Karpas-422 (cell line): ENCODE measurements around the gene KIAA1958. TPM values are rescaled to one million over a fixed set of nuclear protein-coding genes. Genes with fewer than 3 reads are reported as not detected.

Source experiments
- DNase-seq: peaks from one replicate; pipeline ENCODE4 v3.0.0-alpha.2; 2015
- H2AFZ ChIP-seq: fragments of 200-600 bp; sonication (generic); 2 replicates; pipeline ENCODE4 v1.6.1; 2014; ENCODE audit warnings: antibody characterized with exemption, low read length, mixed read lengths
- H3K27ac ChIP-seq: fragments of 200-600 bp; sonication (generic); 2 replicates; pipeline ENCODE4 v1.5.1; 2014; ENCODE audit warnings: mild to moderate bottlenecking, low read length, moderate library complexity
- H3K27me3 ChIP-seq: fragments of 200-600 bp; sonication (generic); 2 replicates; pipeline ENCODE4 v1.6.1; 2014; ENCODE audit warnings: low read length, mixed read lengths
- H3K36me3 ChIP-seq: fragments of 200-600 bp; sonication (generic); 2 replicates; pipeline ENCODE4 v1.6.1; 2014; ENCODE audit warnings: low read length, mixed read lengths; ENCODE audit not compliant: insufficient read depth
- H3K4me1 ChIP-seq: fragments of 200-600 bp; sonication (generic); 2 replicates; pipeline ENCODE4 v1.6.1; 2014; ENCODE audit warnings: mild to moderate bottlenecking, low read length, mixed read lengths
- H3K4me2 ChIP-seq: fragments of 200-600 bp; sonication (generic); 2 replicates; pipeline ENCODE4 v1.6.1; 2014; ENCODE audit warnings: low read length, low read depth, mild to moderate bottlenecking; ENCODE audit not compliant: poor library complexity, severe bottlenecking
- H3K4me3 ChIP-seq: fragments of 200-600 bp; sonication (generic); 2 replicates; pipeline ENCODE4 v1.5.1; 2014; ENCODE audit warnings: mild to moderate bottlenecking, antibody characterized with exemption, low read length, mixed read lengths
- H3K79me2 ChIP-seq: fragments of 200-600 bp; sonication (generic); 2 replicates; pipeline ENCODE4 v1.6.1; 2014; ENCODE audit warnings: mild to moderate bottlenecking, low read length, mixed read lengths
- H3K9ac ChIP-seq: fragments of 200-600 bp; sonication (generic); 2 replicates; pipeline ENCODE4 v1.6.0; 2014; ENCODE audit warnings: low read length
- H3K9me2 ChIP-seq: fragments of 200-600 bp; sonication (generic), shearing (Covaris generic); replicated peaks from 2 replicates; pipeline ENCODE4 v1.6.0; 2014; ENCODE audit warnings: mild to moderate bottlenecking, low read length, moderate library complexity; ENCODE audit not compliant: insufficient read depth
- H3K9me3 ChIP-seq: fragments of 300-700, 200-600 bp; sonication (generic); 2 replicates; pipeline ENCODE4 v1.6.1; 2014; ENCODE audit warnings: low read length, mixed read lengths
- H4K20me1 ChIP-seq: fragments of 200-600 bp; sonication (generic); 2 replicates; pipeline ENCODE4 v1.6.1; 2014; ENCODE audit warnings: mild to moderate bottlenecking, antibody characterized with exemption, low read length, low read depth; ENCODE audit not compliant: insufficient read depth
- total RNA-seq: library from RNA; depleted of rRNA; stranded (reverse); fragments of >200 nt; shearing (Covaris generic); gene quantifications from 2 replicates; pipeline ENCODE4 v1.2.3, GENCODE V29; 2014; ENCODE audit warnings: low replicate concordance

KIAA1958 gene
- total RNA-seq, 1 experiment from 2014 or later, result 44.7 TPM

- Histone ChIP-seq H2AFZ (no peak overlapping the region), H3K9ac (no peak overlapping the region), H3K36me3 (peaks cover 32% of the 10 kb centered on the region), H3K27me3 (no peaks in the 10 kb centered on the region), H3K4me2 (no peak overlapping the region), H3K9me2 (no peaks in the 10 kb centered on the region), H3K4me3 (no peak overlapping the region), H3K9me3 (peaks cover 2% of the 10 kb centered on the region; the same call in 1 of the 2 replicates), H3K27ac (no peak overlapping the region), H4K20me1 (no peaks in the 10 kb centered on the region), H3K79me2 (peaks cover 18% of the 10 kb centered on the region; the same call in 1 of the 2 replicates), H3K4me1 (no peaks in the 10 kb centered on the region)
- DNase-seq, result no peak
Observed at GRCh38 chr9:112479221-112479620, 7.4 kb upstream of the KIAA1958 start.

GRCh38 chr9:112484607-112485006, 2.0 kb upstream of the KIAA1958 start:
- Histone ChIP-seq H3K27ac (no peak overlapping the region), H3K9ac (no peak overlapping the region), H3K36me3 (peaks cover 2% of the 10 kb centered on the region), H3K9me3 (no peaks in the 10 kb centered on the region), H3K79me2 (peaks cover 58% of the 10 kb centered on the region), H3K9me2 (no peaks in the 10 kb centered on the region), H3K4me2 (no peak overlapping the region), H4K20me1 (peaks cover 8% of the 10 kb centered on the region; the same call in 1 of the 2 replicates), H3K27me3 (no peaks in the 10 kb centered on the region), H3K4me3 (no peak overlapping the region; the same call in 1 of the 2 replicates), H3K4me1 (peaks cover 27% of the 10 kb centered on the region), H2AFZ (no peak overlapping the region)
- DNase-seq, result no peak

- Histone ChIP-seq H3K9me3 (no peaks in the 10 kb centered on the region), H3K79me2 (peaks cover 67% of the 10 kb centered on the region), H3K4me3 (peak overlapping the region; percentile 92), H3K36me3 (peaks cover 6% of the 10 kb centered on the region), H3K4me1 (peaks cover 37% of the 10 kb centered on the region), H3K9me2 (no peaks in the 10 kb centered on the region), H4K20me1 (peaks cover 8% of the 10 kb centered on the region; the same call in 1 of the 2 replicates), H3K9ac (peak overlapping the region; percentile 95), H3K4me2 (peak overlapping the region; percentile 93), H3K27me3 (no peaks in the 10 kb centered on the region), H2AFZ (no peak overlapping the region), H3K27ac (peak overlapping the region; percentile 68)
- DNase-seq, result no peak
Observed at GRCh38 chr9:112485574-112485973, 1.1 kb upstream of the KIAA1958 start.

GRCh38 chr9:112487008-112487798, 576 bp downstream of the KIAA1958 start:
- Histone ChIP-seq H3K4me2 (peak overlapping the region; percentile 85), H4K20me1 (peaks cover 8% of the 10 kb centered on the region; the same call in 1 of the 2 replicates), H3K27ac (peak overlapping the region; percentile 65), H3K9me3 (no peaks in the 10 kb centered on the region), H3K27me3 (no peaks in the 10 kb centered on the region), H3K9me2 (no peaks in the 10 kb centered on the region), H3K4me1 (peaks cover 40% of the 10 kb centered on the region), H3K4me3 (peak overlapping the region; percentile 89), H3K9ac (peak overlapping the region; percentile 90), H3K79me2 (peaks cover 84% of the 10 kb centered on the region), H2AFZ (no peak overlapping the region), H3K36me3 (peaks cover 19% of the 10 kb centered on the region)
- peak; percentile 88 for DNase-seq

- Histone ChIP-seq H3K9me3 (no peaks in the 10 kb centered on the region), H3K9ac (peak overlapping the region; percentile 90), H3K36me3 (peaks cover 25% of the 10 kb centered on the region), H2AFZ (no peak overlapping the region), H3K79me2 (peaks cover 90% of the 10 kb centered on the region), H3K27me3 (no peaks in the 10 kb centered on the region), H3K4me1 (peaks cover 40% of the 10 kb centered on the region), H3K4me3 (peak overlapping the region; percentile 89), H3K27ac (peak overlapping the region; percentile 65), H3K9me2 (no peaks in the 10 kb centered on the region), H4K20me1 (peaks cover 8% of the 10 kb centered on the region; the same call in 1 of the 2 replicates), H3K4me2 (peak overlapping the region; percentile 85)
- peak; percentile 52 for DNase-seq
Observed at GRCh38 chr9:112487799-112488340, 1.2 kb downstream of the KIAA1958 start.

GRCh38 chr9:112489039-112489546, 2.5 kb downstream of the KIAA1958 start:
- Histone ChIP-seq H3K4me2 (peak overlapping the region; percentile 85), H3K4me1 (peaks cover 46% of the 10 kb centered on the region), H4K20me1 (peaks cover 8% of the 10 kb centered on the region; the same call in 1 of the 2 replicates), H3K9me2 (no peaks in the 10 kb centered on the region), H2AFZ (no peak overlapping the region), H3K79me2 (peaks cover 96% of the 10 kb centered on the region), H3K9me3 (no peaks in the 10 kb centered on the region), H3K27ac (peak overlapping the region; percentile 65), H3K9ac (peak overlapping the region; percentile 90), H3K36me3 (peaks cover 38% of the 10 kb centered on the region), H3K4me3 (peak overlapping the region; percentile 89), H3K27me3 (no peaks in the 10 kb centered on the region)
- no peak for DNase-seq

DNA sequence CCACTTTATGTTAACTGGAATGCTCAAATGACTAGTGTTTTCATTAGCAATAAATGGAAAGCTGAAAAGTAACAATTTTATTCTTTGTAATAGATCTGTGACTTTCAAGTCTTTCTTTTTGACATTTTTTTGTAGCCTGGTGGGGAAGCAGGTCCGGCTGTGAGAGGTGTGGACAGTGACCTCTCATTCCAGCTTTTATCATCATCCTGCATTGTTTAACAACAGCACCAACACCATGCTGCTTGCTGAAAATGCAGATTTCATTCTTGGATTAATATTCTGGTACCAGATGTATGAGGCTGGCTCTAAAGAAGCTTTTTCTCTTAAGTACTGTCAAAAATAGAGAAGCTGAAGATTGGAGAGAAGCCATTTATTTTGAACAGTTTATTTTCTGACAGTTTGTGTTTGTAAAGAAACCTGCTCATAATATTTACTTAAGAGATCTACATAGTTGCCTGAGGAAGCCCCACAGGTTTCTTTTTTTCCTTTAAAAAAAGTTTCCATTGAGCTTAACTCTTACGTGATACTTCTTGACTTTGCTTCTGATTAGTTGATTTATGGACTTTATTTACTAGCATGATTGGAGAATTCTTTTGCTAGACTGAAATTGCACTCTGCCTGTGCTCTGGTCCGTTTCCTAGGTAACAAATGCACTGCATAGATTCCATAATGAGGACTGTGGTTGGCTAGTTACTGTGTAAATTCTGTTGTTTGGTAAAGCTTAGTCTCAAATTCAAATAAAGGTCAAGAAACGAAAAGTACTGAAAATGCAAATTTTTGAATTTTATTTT, 3.4 kb downstream of the KIAA1958 start:
- Histone ChIP-seq H3K9me2 (no peaks in the 10 kb centered on the region), H3K79me2 (peaks cover 96% of the 10 kb centered on the region), H2AFZ (no peak overlapping the region)

More for the DNA sequence above, 3.4 kb downstream of the KIAA1958 start:
- H3K9me3 ChIP-seq, result no peaks in the 10 kb centered on the region
- no peaks in the 10 kb centered on the region for H3K27me3 ChIP-seq
- peak overlapping the region; percentile 65; the same call in 1 of the 2 replicates for H3K27ac ChIP-seq
- H3K36me3 ChIP-seq, result peaks cover 46% of the 10 kb centered on the region
- peaks cover 47% of the 10 kb centered on the region for H3K4me1 ChIP-seq
- H3K4me2 ChIP-seq, result peak overlapping the region; percentile 85
- H4K20me1 ChIP-seq, result peaks cover 8% of the 10 kb centered on the region; the same call in 1 of the 2 replicates
- peak overlapping the region; percentile 89; the same call in 1 of the 2 replicates for H3K4me3 ChIP-seq
- peak; percentile 57 for DNase-seq
- H3K9ac ChIP-seq, result 0 out of 2 replicates have a peak overlapping the region, but pooled peaks have one; percentile 10
